K562 (cell line): ENCODE data around the gene HES5. TPM values are rescaled to one million over a fixed set of nuclear protein-coding genes. Genes with fewer than 3 reads are reported as not detected.
A peak's percentile ranks its signal among the peaks of the same experiment; 100 is the strongest.

Experiments used
- ATAC-seq: fragments of 200-7000 bp; cut with Tn5 transposase; 3 replicates; pipeline ENCODE4 v1.9.1; 2020; ENCODE audit warnings: moderate library complexity
- BruUV-seq: library from RNA; stranded (reverse); fragments of 400-500 nt; replicated peaks from 2 replicates; lab custom pipeline; 2021; lab: Mats Ljungman, UMichigan
- CTCF ChIA-PET: fragments of 300-600 bp; formaldehyde crosslinking; extraction: SDS; loops from one replicate; lab custom pipeline; 2021; ENCODE audit warnings: low intra/inter-chr PET ratio; lab: Yijun Ruan, JAX
- POLR2A ChIA-PET: fragments of 300-600, 350-650 bp; sonication (Branson Sonifier 250); formaldehyde crosslinking; extraction: SDS; loops from one replicate; lab custom pipeline; 2021; ENCODE audit warnings: antibody characterized with exemption, inconsistent platforms; lab: Yijun Ruan, JAX
- DNase-seq, 4 experiments: peaks; one replicate each; pipeline versions ENCODE4 v3.0.0 to v3.0.0-alpha.2; 2011 to 2018; ENCODE audit warnings: low spot score in 3 of 4, mixed read lengths in 3 of 4; ENCODE audit errors: extremely low read depth in 1 of 4
- FAIRE-seq: peaks from 2 replicates; lab custom pipeline; 2011; peaks lifted over from hg19 to GRCh38; lab: Jason Lieb, UNC
- H2AFZ ChIP-seq: 2 replicates; pipeline ENCODE4 v1.6.0; 2011; ENCODE audit warnings: low read depth, low read length, control low read depth, inconsistent platforms
- H3K27ac ChIP-seq: fragments of 200-600 bp; 3 replicates; pipeline ENCODE4 v1.8.0; 2011; ENCODE audit warnings: low read depth, mild to moderate bottlenecking, control low read depth, inconsistent platforms, low read length, moderate library complexity, mixed read lengths; ENCODE audit errors: extremely low read depth
- H3K27me3 ChIP-seq, 2 experiments: fragments of 300-600 bp in 1 of 2; 2 replicates in 1 of 2; 3 replicates in 1 of 2; pipeline versions ENCODE4 v1.6.0 to v1.8.0; 2011; ENCODE audit warnings: inconsistent platforms in 2 of 2, low read length in 2 of 2, mild to moderate bottlenecking in 1 of 2, mixed read lengths in 1 of 2, moderate library complexity in 1 of 2; ENCODE audit not compliant: control insufficient read depth in 2 of 2, insufficient read depth in 2 of 2
- H3K36me3 ChIP-seq: fragments of 300-600 bp; 3 replicates; pipeline ENCODE4 v1.8.0; 2011; ENCODE audit warnings: mild to moderate bottlenecking, low read length, inconsistent platforms; ENCODE audit not compliant: control insufficient read depth, insufficient read depth
- H3K4me1 ChIP-seq, 2 experiments: fragments of 200-600 bp in 1 of 2; replicated peaks in 1 of 2; 2 replicates in 1 of 2; 3 replicates in 1 of 2; pipeline versions ENCODE4 v1.5.1 to v1.8.0; 2011; ENCODE audit warnings: inconsistent platforms in 2 of 2, low read length in 2 of 2, mild to moderate bottlenecking in 1 of 2, mixed read lengths in 1 of 2, moderate library complexity in 1 of 2; ENCODE audit not compliant: control insufficient read depth in 2 of 2, insufficient read depth in 2 of 2
- H3K4me2 ChIP-seq: 2 replicates; pipeline ENCODE4 v1.6.1; 2011; ENCODE audit warnings: low read length, control low read depth, inconsistent platforms, mixed read lengths; ENCODE audit not compliant: insufficient read depth
- H3K4me3 ChIP-seq: fragments of 200-600 bp; sonication (generic), shearing (Covaris generic); 2 replicates; pipeline ENCODE4 v1.5.1; 2016; ENCODE audit warnings: control low read depth, inconsistent platforms
- H3K79me2 ChIP-seq: fragments of 200-600 bp; 3 replicates; pipeline ENCODE4 v1.8.0; 2011; ENCODE audit warnings: low read length, inconsistent platforms; ENCODE audit not compliant: control insufficient read depth, insufficient read depth
- H3K9ac ChIP-seq, 2 experiments: 2 replicates each; pipeline versions ENCODE4 v1.6.0 to v1.6.1; 2011; ENCODE audit warnings: low read depth in 2 of 2, low read length in 2 of 2, control low read depth in 1 of 2, inconsistent platforms in 1 of 2, mild to moderate bottlenecking in 1 of 2, mixed read lengths in 1 of 2; ENCODE audit not compliant: insufficient read depth in 1 of 2
- H3K9me1 ChIP-seq: one replicate; pipeline ENCODE4 v1.6.0; 2011; ENCODE audit warnings: inconsistent platforms, mild to moderate bottlenecking, low read length, moderate library complexity; ENCODE audit not compliant: control insufficient read depth, insufficient read depth
- H3K9me3 ChIP-seq: replicated peaks from 2 replicates; pipeline ENCODE4 v1.5.1; 2011; ENCODE audit warnings: low read depth, low read length, inconsistent platforms; ENCODE audit not compliant: control insufficient read depth, insufficient read depth
- H4K20me1 ChIP-seq: replicated peaks from 2 replicates; pipeline ENCODE4 v1.6.1; 2011; ENCODE audit warnings: low read length, inconsistent platforms, mixed read lengths; ENCODE audit not compliant: control insufficient read depth, insufficient read depth
- BACH1 ChIP-seq: fragments of 200-800 bp; sonication (Bioruptor generic); IDR thresholded peaks from 2 replicates; pipeline ENCODE4 v1.6.1; 2016; ENCODE audit warnings: missing genetic modification characterization, missing compliant biosample characterization
- BHLHE40 ChIP-seq: IDR thresholded peaks from 2 replicates; pipeline ENCODE4 v1.6.1; 2011; ENCODE audit warnings: low read length, improper control_type of control experiment
- CBFA2T2 ChIP-seq: fragments of 450-650 bp; conservative IDR thresholded peaks from 2 replicates; pipeline ENCODE4 v1.6.1; 2017; ENCODE audit warnings: mild to moderate bottlenecking
- CREM ChIP-seq: IDR thresholded peaks from 2 replicates; pipeline ENCODE4 v1.6.1; 2014; ENCODE audit warnings: antibody characterized with exemption, low read depth
- CXXC5 ChIP-seq: fragments of 250-450 bp; sonication (Bioruptor Pico); IDR thresholded peaks from 2 replicates; pipeline ENCODE4 v1.8.0; 2022; ENCODE audit warnings: inconsistent platforms, mild to moderate bottlenecking, moderate library complexity
- MYBL2 ChIP-seq, 2 experiments: fragments of 450-650 bp in 1 of 2; sonication (generic) in 1 of 2; formaldehyde crosslinking in 1 of 2; IDR thresholded peaks; 2 replicates each; pipeline versions ENCODE4 v1.6.1 to v1.8.1; 2017 to 2022; ENCODE audit warnings: borderline replicate concordance in 1 of 2, inconsistent platforms in 1 of 2, low read depth in 1 of 2, mild to moderate bottlenecking in 1 of 2, missing genetic modification reagents in 1 of 2, moderate library complexity in 1 of 2
- SOX6 ChIP-seq: fragments of 450-650 bp; IDR thresholded peaks from 2 replicates; pipeline ENCODE4 v1.6.1; 2014; ENCODE audit warnings: mild to moderate bottlenecking
- SP1 ChIP-seq: sonication (generic); formaldehyde crosslinking; IDR thresholded peaks from 2 replicates; pipeline ENCODE4 v1.8.1; 2022; ENCODE audit warnings: mild to moderate bottlenecking, missing genetic modification reagents
- SRSF9 ChIP-seq: fragments of 200-400 bp; formaldehyde crosslinking; IDR thresholded peaks from 2 replicates; pipeline ENCODE4 v1.6.1; 2017; ENCODE audit warnings: low read depth, low read length, borderline replicate concordance
- SUPT5H ChIP-seq: fragments of 450-650 bp; IDR thresholded peaks from 2 replicates; pipeline ENCODE4 v1.6.1; 2016
- U2AF2 ChIP-seq: fragments of 200-400 bp; formaldehyde crosslinking; optimal IDR thresholded peaks from 2 replicates; pipeline ENCODE3; 2017; ENCODE audit warnings: low read depth, mild to moderate bottlenecking, low read length
- ZNF217 ChIP-seq: sonication (generic); formaldehyde crosslinking; IDR thresholded peaks from 2 replicates; pipeline ENCODE4 v1.8.0; 2022; ENCODE audit warnings: mild to moderate bottlenecking, missing genetic modification reagents
- WGBS: fragments of 100-300 bp; shearing (Covaris generic); methylation state at CpG from one replicate; pipeline ENCODE4 v1.1.6; 2016; ENCODE audit warnings: low coverage, mixed read lengths; ENCODE audit not compliant: insufficient coverage; ENCODE audit errors: missing lambda C conversion rate; 5-methylcytosine and 5-hydroxymethylcytosine counted together
- in situ Hi-C: fragments of 300-500 bp; cut with MboI; formaldehyde crosslinking; loops from 4 replicates; pipeline ENCODE4 v1.15.0; 2018; ENCODE audit warnings: inconsistent platforms, mixed read lengths
- intact Hi-C: fragments of 100-400 bp; cut with micrococcal nuclease; formaldehyde crosslinking; loops from 2 replicates; pipeline ENCODE4 v1.14.2; 2022
- polyA plus RNA-seq, 8 experiments: library from polyadenylated mRNA; depleted of rRNA in 4 of 8; stranded (reverse) in 5 of 8; unstranded in 3 of 8; fragments of >200 nt; fragmentation: Nextera tagmentation in 2 of 8; fragmentation: Illumina TruSeq in 1 of 8; extraction: Ambion mirVana in 2 of 8; extraction: Trizol in 1 of 8; gene quantifications; 2 replicates each; pipeline versions ENCODE4 v1.2.1 to v1.2.3, GENCODE V29; 2011 to 2014; ENCODE audit warnings: inconsistent platforms in 1 of 8, missing spikeins in 1 of 8
- total RNA-seq, 7 experiments: library from RNA; depleted of rRNA in 6 of 7; stranded (reverse); fragments of >200 nt in 6 of 7; fragmentation: Illumina TruSeq in 2 of 7; extraction: Trizol in 2 of 7; gene quantifications; 2 replicates each; pipeline versions ENCODE4 v1.2.1 to v1.2.3, GENCODE V29; 2011 to 2021; ENCODE audit warnings: low replicate concordance in 1 of 7
- TF ChIP-seq, protein P1 (sequence below): sonication (generic); formaldehyde crosslinking; IDR thresholded peaks from 2 replicates; pipeline ENCODE4 v1.8.0; 2022; ENCODE audit warnings: missing genetic modification reagents, mild to moderate bottlenecking, borderline replicate concordance
- TF ChIP-seq, protein P2 (sequence below), 2 experiments: IDR thresholded peaks; 2 replicates each; pipeline ENCODE4 v1.6.1; 2011; ENCODE audit warnings: borderline replicate concordance in 1 of 2, control low read depth in 1 of 2, low read depth in 1 of 2, low read length in 1 of 2, mild to moderate bottlenecking in 1 of 2, mixed read lengths in 1 of 2, moderate library complexity in 1 of 2; ENCODE audit not compliant: insufficient read depth in 1 of 2, insufficient read length in 1 of 2, poor library complexity in 1 of 2, severe bottlenecking in 1 of 2; ENCODE audit errors: extremely low read depth in 1 of 2
- TF ChIP-seq, protein P3 (sequence below): fragments of 450-650 bp; conservative IDR thresholded peaks from 2 replicates; pipeline ENCODE4 v1.6.1; 2016; ENCODE audit warnings: missing genetic modification characterization, low read depth, mild to moderate bottlenecking, missing compliant biosample characterization, moderate library complexity
- TF ChIP-seq, protein P4 (sequence below): fragments of 450-650 bp; IDR thresholded peaks from 2 replicates; pipeline ENCODE4 v1.6.1; 2017; ENCODE audit warnings: antibody characterized with exemption

Gene HES5
- total and polyA plus RNA-seq, 9 of the 15 experiments (the other 6 are each of a cell fraction or from before 2014, with no cell fraction given) = not detected

DNA sequence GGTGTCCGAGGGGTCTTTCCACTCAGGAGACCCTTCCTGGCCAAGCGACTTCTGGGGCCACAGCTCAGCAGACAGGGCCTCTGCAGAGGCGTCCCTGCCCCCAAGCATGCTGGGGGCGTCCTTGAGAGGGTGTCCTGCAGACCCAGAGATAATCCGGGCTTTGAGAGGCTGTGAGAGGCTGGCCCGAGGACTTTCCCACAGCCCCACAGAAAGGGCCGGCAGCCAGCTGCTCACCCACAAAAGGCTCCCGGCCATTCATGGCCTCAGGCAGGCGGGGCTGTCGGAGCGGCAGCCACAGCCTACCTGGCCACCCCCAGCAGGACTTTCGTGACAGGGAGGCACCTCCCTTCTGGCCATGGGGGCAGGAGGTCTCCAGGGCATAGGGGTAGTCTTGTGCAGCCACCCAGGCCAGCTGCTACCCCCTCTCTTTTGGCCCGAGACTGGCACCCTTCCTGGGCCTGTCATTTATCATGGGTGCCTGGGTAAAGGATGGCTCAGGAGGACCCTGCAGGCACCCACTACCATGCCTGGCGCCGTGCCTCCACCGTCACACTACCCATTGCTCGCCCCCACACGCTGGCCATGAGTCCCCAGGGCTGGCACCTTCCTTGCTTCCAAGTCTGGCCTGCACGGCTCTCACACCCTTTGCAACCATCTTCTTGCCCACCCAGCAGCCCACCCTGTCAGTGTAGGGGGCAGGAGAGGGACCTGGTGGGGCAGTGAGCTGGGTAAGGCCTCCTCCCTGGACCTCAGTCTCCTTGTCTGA, 15.0 kb upstream of the HES5 start:
- in situ Hi-C loops = loop anchor here (25.0 kb wide), 1 partner anchor 358 kb away; the partner anchor contains the start of gene FAAP20
- peak overlapping the region; percentile 47 to 90 for H3K9ac ChIP-seq
- FAIRE-seq (no peak), DNase-seq (peak in 2 of 4 experiments; percentile 68 to 80), ATAC-seq (no peak)
- peak overlapping the region; percentile 75 for H2AFZ ChIP-seq
- H3K4me2 ChIP-seq = peak overlapping the region; percentile 82
- BruUV-seq = no TSS peak
- ChIA-PET POLR2A (interaction anchor here (0.6 to 1.6 kb wide), 8 partner anchors 16 to 356 kb away, joined by 3 to 6 read pairs (median 3); partner anchors contain the start of gene PANK4), CTCF (no interaction called here)
- peak overlapping the region; percentile 42; the same call in 1 of the 2 replicates for H3K4me3 ChIP-seq
- H3K4me1 ChIP-seq = peaks cover 76 to 98% of the 10 kb centered on the region in 2 experiments
- intact Hi-C loops = loop anchor here (5.0 to 10.0 kb wide), 3 partner anchors 42 to 350 kb away; partner anchors contain the start of genes FAAP20 and PRXL2B
- no peaks in the 10 kb centered on the region for H3K27me3 ChIP-seq
- WGBS = 31% methylated on average over 18 of the region's 19 CpGs
- peak overlapping the region; percentile 78 for H3K27ac ChIP-seq
- H3K79me2 ChIP-seq = peaks cover 9% of the 10 kb centered on the region; the same call in 1 of the 3 replicates
- no peaks in the 10 kb centered on the region for H3K36me3 ChIP-seq
- peaks cover 7% of the 10 kb centered on the region for H3K9me1 ChIP-seq
- no peaks in the 10 kb centered on the region for H3K9me3 ChIP-seq
- no peaks in the 10 kb centered on the region; the same call in 1 of the 2 replicates for H4K20me1 ChIP-seq
- TF ChIP-seq U2AF2 (no peak), CBFA2T2 (peak; percentile 13; the same call in 1 of the 2 replicates), CREM (no peak), SOX6 (no peak), SP1 (CRISPR knock-in tag) (no peak), BACH1 (tag) (no peak), ZNF217 (CRISPR knock-in tag) (no peak), SUPT5H (no peak), MYBL2 (IDR thresholded peaks at IDR 0.05; ENCODE audit: low read depth) (no peak), MYBL2 (CRISPR knock-in tag; IDR thresholded peaks at IDR 0.05; ENCODE audit: borderline replicate concordance) (no peak), CXXC5 (CRISPR knock-in tag) (no peak), BHLHE40 (no peak), SRSF9 (no peak)
- TF ChIP-seq, protein P1, sequence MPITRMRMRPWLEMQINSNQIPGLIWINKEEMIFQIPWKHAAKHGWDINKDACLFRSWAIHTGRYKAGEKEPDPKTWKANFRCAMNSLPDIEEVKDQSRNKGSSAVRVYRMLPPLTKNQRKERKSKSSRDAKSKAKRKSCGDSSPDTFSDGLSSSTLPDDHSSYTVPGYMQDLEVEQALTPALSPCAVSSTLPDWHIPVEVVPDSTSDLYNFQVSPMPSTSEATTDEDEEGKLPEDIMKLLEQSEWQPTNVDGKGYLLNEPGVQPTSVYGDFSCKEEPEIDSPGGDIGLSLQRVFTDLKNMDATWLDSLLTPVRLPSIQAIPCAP (CRISPR knock-in tag) = no peak
- TF ChIP-seq, protein P2, sequence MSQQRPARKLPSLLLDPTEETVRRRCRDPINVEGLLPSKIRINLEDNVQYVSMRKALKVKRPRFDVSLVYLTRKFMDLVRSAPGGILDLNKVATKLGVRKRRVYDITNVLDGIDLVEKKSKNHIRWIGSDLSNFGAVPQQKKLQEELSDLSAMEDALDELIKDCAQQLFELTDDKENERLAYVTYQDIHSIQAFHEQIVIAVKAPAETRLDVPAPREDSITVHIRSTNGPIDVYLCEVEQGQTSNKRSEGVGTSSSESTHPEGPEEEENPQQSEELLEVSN (IDR thresholded peaks at IDR 0.05; ENCODE audit: borderline replicate concordance in 1 of 2, extremely low read depth in 1 of 2, insufficient read depth in 1 of 2, insufficient read length in 1 of 2, low read depth in 1 of 2, low read length in 1 of 2, poor library complexity in 1 of 2, severe bottlenecking in 1 of 2) = no peak
- TF ChIP-seq, protein P3, sequence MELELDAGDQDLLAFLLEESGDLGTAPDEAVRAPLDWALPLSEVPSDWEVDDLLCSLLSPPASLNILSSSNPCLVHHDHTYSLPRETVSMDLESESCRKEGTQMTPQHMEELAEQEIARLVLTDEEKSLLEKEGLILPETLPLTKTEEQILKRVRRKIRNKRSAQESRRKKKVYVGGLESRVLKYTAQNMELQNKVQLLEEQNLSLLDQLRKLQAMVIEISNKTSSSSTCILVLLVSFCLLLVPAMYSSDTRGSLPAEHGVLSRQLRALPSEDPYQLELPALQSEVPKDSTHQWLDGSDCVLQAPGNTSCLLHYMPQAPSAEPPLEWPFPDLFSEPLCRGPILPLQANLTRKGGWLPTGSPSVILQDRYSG = 0 out of 2 replicates have a peak, but pooled peaks have one; percentile 36
- TF ChIP-seq, protein P4, sequence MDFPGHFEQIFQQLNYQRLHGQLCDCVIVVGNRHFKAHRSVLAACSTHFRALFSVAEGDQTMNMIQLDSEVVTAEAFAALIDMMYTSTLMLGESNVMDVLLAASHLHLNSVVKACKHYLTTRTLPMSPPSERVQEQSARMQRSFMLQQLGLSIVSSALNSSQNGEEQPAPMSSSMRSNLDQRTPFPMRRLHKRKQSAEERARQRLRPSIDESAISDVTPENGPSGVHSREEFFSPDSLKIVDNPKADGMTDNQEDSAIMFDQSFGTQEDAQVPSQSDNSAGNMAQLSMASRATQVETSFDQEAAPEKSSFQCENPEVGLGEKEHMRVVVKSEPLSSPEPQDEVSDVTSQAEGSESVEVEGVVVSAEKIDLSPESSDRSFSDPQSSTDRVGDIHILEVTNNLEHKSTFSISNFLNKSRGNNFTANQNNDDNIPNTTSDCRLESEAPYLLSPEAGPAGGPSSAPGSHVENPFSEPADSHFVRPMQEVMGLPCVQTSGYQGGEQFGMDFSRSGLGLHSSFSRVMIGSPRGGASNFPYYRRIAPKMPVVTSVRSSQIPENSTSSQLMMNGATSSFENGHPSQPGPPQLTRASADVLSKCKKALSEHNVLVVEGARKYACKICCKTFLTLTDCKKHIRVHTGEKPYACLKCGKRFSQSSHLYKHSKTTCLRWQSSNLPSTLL = no peak
